GM18867 (cell line): ENCODE results near the gene FADS1.

Source experiments
- ATAC-seq: cut with Tn5 transposase; IDR thresholded peaks from one replicate; pipeline ENCODE4 v1.9.1; 2021; ENCODE audit warnings: mild to moderate bottlenecking, moderate library complexity; ENCODE audit not compliant: unreplicated experiment

The FADS1 gene

GRCh38 chr11:61778357-61778886 lies 38.4 kb downstream of the FADS1 start:
- ATAC-seq, result no peak

GRCh38 chr11:61777234-61778090 lies 39.3 kb downstream of the FADS1 start:
- ATAC-seq, result no peak

GRCh38 chr11:61776561-61777075 lies 40.2 kb downstream of the FADS1 start:
- no peak for ATAC-seq

GRCh38 chr11:61775606-61776554 lies 40.9 kb downstream of the FADS1 start:
- no peak for ATAC-seq

- no peak for ATAC-seq
These were observed 41.7 kb downstream of the FADS1 start for GRCh38 chr11:61775106-61775505.

GRCh38 chr11:61774411-61774810 lies 42.4 kb downstream of the FADS1 start:
- ATAC-seq, result no peak

- no peak for ATAC-seq
These were observed 43.0 kb downstream of the FADS1 start for GRCh38 chr11:61773809-61774208.

GRCh38 chr11:61773356-61773755 lies 43.4 kb downstream of the FADS1 start:
- no peak for ATAC-seq

- no peak for ATAC-seq
These were observed 44.8 kb downstream of the FADS1 start for GRCh38 chr11:61771985-61772455.

GRCh38 chr11:61771195-61771894 lies 45.5 kb downstream of the FADS1 start:
- no peak for ATAC-seq

- ATAC-seq, result no peak
These were observed 46.7 kb downstream of the FADS1 start for GRCh38 chr11:61769946-61770683.

- ATAC-seq, result no peak
These were observed 47.5 kb downstream of the FADS1 start for GRCh38 chr11:61769169-61769920.

GRCh38 chr11:61768376-61769076 lies 48.3 kb downstream of the FADS1 start:
- no peak for ATAC-seq

GRCh38 chr11:61766353-61766841 lies 50.4 kb downstream of the FADS1 start:
- ATAC-seq, result no peak

- no peak for ATAC-seq
These were observed 51.1 kb downstream of the FADS1 start for GRCh38 chr11:61765550-61766253.

- ATAC-seq, result no peak
These were observed 52.1 kb downstream of the FADS1 start for GRCh38 chr11:61764606-61765260.

- ATAC-seq, result no peak
These were observed 52.7 kb downstream of the FADS1 start for GRCh38 chr11:61763930-61764605.
